Measurements from ENCODE around the gene COL26A1.
"Not testable (repeated sequence)": the region's sequence is repeated elsewhere in the genome, so short reads cannot be mapped to it uniquely, and the experiment has no call there.

Gene COL26A1

GRCh38 chr7:101602484-101603241 is 240.0 kb downstream of the COL26A1 start:
- peak; percentile 64 for DNase-seq

- DNase-seq: no peak
These were observed 241.8 kb downstream of the COL26A1 start for GRCh38 chr7:101604331-101604933.

GRCh38 chr7:101604934-101605332 is 242.3 kb downstream of the COL26A1 start:
- not testable (repeated sequence) for DNase-seq

- no peak for DNase-seq
These were observed 243.2 kb downstream of the COL26A1 start for GRCh38 chr7:101605611-101606497.

DNA sequence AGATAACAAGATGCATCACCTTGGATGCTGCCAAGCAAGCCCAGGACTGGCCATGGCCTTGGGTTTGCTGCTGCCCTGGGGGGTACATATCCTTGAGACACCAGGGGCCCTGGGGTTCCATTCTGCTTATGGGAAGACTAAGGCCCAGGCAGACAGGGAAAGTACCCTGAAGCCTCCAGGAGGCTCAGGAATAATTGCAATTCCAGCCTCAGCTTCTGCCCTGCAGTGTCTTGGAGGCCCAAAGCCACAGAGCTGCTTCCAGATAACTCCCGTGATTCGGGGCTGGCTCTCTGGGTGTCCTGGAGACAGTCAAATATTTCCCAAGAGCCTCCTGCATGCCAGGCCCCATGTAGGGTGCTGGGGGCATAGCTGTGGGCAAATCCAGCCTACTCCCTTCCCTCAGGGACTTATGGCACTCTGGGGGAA is 243.8 kb downstream of the COL26A1 start:
- DNase-seq: no peak

All from NCI-H2227 treated with DMSO at 0.1 percent for 48 hours (cell line).